OCI-LY7 (cell line): ENCODE data around the gene SEMA5A.

ENCODE experiments used
- EZH2phosphoT487 ChIP-seq: fragments of 200-600 bp; sonication (generic); IDR thresholded peaks from 2 replicates; pipeline ENCODE4 v1.6.1; 2018; ENCODE audit warnings: low read depth, borderline replicate concordance, mild to moderate bottlenecking, mixed run types, antibody characterized with exemption, low read length, moderate library complexity, mixed read lengths
- TF ChIP-seq, protein P1 (sequence below): fragments of 200-600 bp; sonication (generic); conservative IDR thresholded peaks from 2 replicates; pipeline ENCODE4 v1.5.1; 2014; ENCODE audit warnings: mild to moderate bottlenecking, antibody characterized with exemption, low read length, moderate library complexity, mixed read lengths

- TF ChIP-seq, protein P1, sequence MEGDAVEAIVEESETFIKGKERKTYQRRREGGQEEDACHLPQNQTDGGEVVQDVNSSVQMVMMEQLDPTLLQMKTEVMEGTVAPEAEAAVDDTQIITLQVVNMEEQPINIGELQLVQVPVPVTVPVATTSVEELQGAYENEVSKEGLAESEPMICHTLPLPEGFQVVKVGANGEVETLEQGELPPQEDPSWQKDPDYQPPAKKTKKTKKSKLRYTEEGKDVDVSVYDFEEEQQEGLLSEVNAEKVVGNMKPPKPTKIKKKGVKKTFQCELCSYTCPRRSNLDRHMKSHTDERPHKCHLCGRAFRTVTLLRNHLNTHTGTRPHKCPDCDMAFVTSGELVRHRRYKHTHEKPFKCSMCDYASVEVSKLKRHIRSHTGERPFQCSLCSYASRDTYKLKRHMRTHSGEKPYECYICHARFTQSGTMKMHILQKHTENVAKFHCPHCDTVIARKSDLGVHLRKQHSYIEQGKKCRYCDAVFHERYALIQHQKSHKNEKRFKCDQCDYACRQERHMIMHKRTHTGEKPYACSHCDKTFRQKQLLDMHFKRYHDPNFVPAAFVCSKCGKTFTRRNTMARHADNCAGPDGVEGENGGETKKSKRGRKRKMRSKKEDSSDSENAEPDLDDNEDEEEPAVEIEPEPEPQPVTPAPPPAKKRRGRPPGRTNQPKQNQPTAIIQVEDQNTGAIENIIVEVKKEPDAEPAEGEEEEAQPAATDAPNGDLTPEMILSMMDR, result no peak
- TF ChIP-seq EZH2phosphoT487, result no peak
These were observed 493.5 kb downstream of the SEMA5A start for GRCh38 chr5:9052421-9052820.
